Esophagus muscularis mucosa (tissue), 4 donors: Measurements from ENCODE around the gene ACAP3.

Experiments used
- EP300 ChIP-seq: sonication (generic); formaldehyde crosslinking; IDR thresholded peaks from one replicate; pipeline ENCODE4 v1.6.1; 2017; ENCODE audit warnings: antibody characterized with exemption
- POLR2A ChIP-seq: fragments of 450-650 bp; IDR thresholded peaks from one replicate; pipeline ENCODE4 v1.6.1; 2017; ENCODE audit warnings: antibody characterized with exemption, moderate library complexity, mild to moderate bottlenecking, low read depth
- POLR2AphosphoS5 ChIP-seq, 2 donors: sonication (generic); formaldehyde crosslinking; IDR thresholded peaks; one replicate each; pipeline ENCODE4 v1.6.1; 2017; ENCODE audit warnings: antibody characterized with exemption in 2 of 2
- TF ChIP-seq, protein P1 (sequence below), 3 experiments: fragments of 200-600 bp in 2 of 3; fragments of 450-650 bp in 1 of 3; sonication (generic) in 2 of 3; IDR thresholded peaks; one replicate each; pipeline ENCODE4 v1.5.1; 2017 to 2019; ENCODE audit warnings: antibody characterized with exemption in 3 of 3, mild to moderate bottlenecking in 2 of 3, moderate library complexity in 1 of 3

GRCh38 chr1:1246577-1247340, 61.0 kb downstream of the ACAP3 start, which contains the start of gene C1QTNF12:
- TF ChIP-seq, protein P1, sequence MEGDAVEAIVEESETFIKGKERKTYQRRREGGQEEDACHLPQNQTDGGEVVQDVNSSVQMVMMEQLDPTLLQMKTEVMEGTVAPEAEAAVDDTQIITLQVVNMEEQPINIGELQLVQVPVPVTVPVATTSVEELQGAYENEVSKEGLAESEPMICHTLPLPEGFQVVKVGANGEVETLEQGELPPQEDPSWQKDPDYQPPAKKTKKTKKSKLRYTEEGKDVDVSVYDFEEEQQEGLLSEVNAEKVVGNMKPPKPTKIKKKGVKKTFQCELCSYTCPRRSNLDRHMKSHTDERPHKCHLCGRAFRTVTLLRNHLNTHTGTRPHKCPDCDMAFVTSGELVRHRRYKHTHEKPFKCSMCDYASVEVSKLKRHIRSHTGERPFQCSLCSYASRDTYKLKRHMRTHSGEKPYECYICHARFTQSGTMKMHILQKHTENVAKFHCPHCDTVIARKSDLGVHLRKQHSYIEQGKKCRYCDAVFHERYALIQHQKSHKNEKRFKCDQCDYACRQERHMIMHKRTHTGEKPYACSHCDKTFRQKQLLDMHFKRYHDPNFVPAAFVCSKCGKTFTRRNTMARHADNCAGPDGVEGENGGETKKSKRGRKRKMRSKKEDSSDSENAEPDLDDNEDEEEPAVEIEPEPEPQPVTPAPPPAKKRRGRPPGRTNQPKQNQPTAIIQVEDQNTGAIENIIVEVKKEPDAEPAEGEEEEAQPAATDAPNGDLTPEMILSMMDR (IDR thresholded peaks at IDR 0.05): no peak
- TF ChIP-seq POLR2A (no peak), EP300 (no peak), POLR2AphosphoS5 (IDR thresholded peaks at IDR 0.05) (no peak)
